Neural progenitor cell (in vitro differentiated cells): ENCODE results near the gene ARR3. TPM values are rescaled to one million over a fixed set of nuclear protein-coding genes. Genes with fewer than 3 reads are reported as not detected.
"Not testable (repeated sequence)": the region's sequence is repeated elsewhere in the genome, so short reads cannot be mapped to it uniquely, and the experiment has no call there.

Experiments used
- DNase-seq: peaks from one replicate; pipeline ENCODE4 v3.0.0-alpha.2; 2016; ENCODE audit warnings: low spot score
- H2AFZ ChIP-seq: fragments of 200-600 bp; sonication (generic); replicated peaks from 2 replicates; pipeline ENCODE4 v1.6.1; 2016; ENCODE audit warnings: antibody characterized with exemption
- H3F3A ChIP-seq: fragments of 200-600 bp; sonication (generic); 2 replicates; pipeline ENCODE4 v1.6.1; 2016; ENCODE audit warnings: antibody characterized with exemption, low read depth
- H3K27ac ChIP-seq: fragments of 200-600 bp; sonication (generic); 2 replicates; pipeline ENCODE4 v1.5.1; 2016; ENCODE audit warnings: mild to moderate bottlenecking
- H3K27me3 ChIP-seq: fragments of 200-600 bp; sonication (generic); 2 replicates; pipeline ENCODE4 v1.6.1; 2016; ENCODE audit warnings: mild to moderate bottlenecking, moderate library complexity
- H3K36me3 ChIP-seq: fragments of 200-600 bp; sonication (generic); 2 replicates; pipeline ENCODE4 v1.5.1; 2016
- H3K4me1 ChIP-seq: fragments of 200-600 bp; sonication (generic); 2 replicates; pipeline ENCODE4 v1.6.1; 2016; ENCODE audit warnings: mixed run types
- H3K4me2 ChIP-seq: fragments of 200-600 bp; sonication (generic); 2 replicates; pipeline ENCODE4 v1.6.1; 2016
- H3K4me3 ChIP-seq: fragments of 200-600 bp; sonication (generic); 2 replicates; pipeline ENCODE4 v1.5.1; 2016
- H3K79me2 ChIP-seq: fragments of 200-600 bp; sonication (generic); 2 replicates; pipeline ENCODE4 v1.6.1; 2016; ENCODE audit warnings: low read depth
- H3K9ac ChIP-seq: fragments of 200-600 bp; sonication (generic); 2 replicates; pipeline ENCODE4 v1.6.1; 2016
- H3K9me3 ChIP-seq: fragments of 200-600 bp; sonication (generic); 2 replicates; pipeline ENCODE4 v1.5.1; 2016; ENCODE audit warnings: low read depth
- H4K20me1 ChIP-seq: fragments of 200-600 bp; sonication (generic); 2 replicates; pipeline ENCODE4 v1.6.1; 2016; ENCODE audit warnings: low read depth
- H3K27ac Mint-ChIP-seq: 3 replicates; pipeline ENCODE4 v1.8.0; 2021; ENCODE audit warnings: mixed read lengths
- H3K27me3 Mint-ChIP-seq: 2 replicates; pipeline ENCODE4 v1.8.0; 2022; ENCODE audit warnings: low read depth, mild to moderate bottlenecking, inconsistent platforms, moderate library complexity, mixed read lengths; ENCODE audit not compliant: insufficient read depth
- H3K36me3 Mint-ChIP-seq: 3 replicates; pipeline ENCODE4 v1.8.0; 2021; ENCODE audit warnings: mixed read lengths
- H3K4me1 Mint-ChIP-seq: 3 replicates; pipeline ENCODE4 v1.8.0; 2021; ENCODE audit warnings: mixed read lengths
- H3K4me3 Mint-ChIP-seq: 3 replicates; pipeline ENCODE4 v1.8.0; 2021; ENCODE audit warnings: mild to moderate bottlenecking, moderate library complexity, mixed read lengths
- H3K9me3 Mint-ChIP-seq: 3 replicates; pipeline ENCODE4 v1.8.0; 2020; ENCODE audit warnings: mixed read lengths
- CTCF ChIP-seq: fragments of 200-600 bp; sonication (generic); IDR thresholded peaks from 2 replicates; pipeline ENCODE4 v1.5.1; 2017; ENCODE audit warnings: antibody characterized with exemption, mild to moderate bottlenecking
- EZH2 ChIP-seq: fragments of 200-600 bp; sonication (generic); IDR thresholded peaks from 2 replicates; pipeline ENCODE4 v1.6.1; 2017; ENCODE audit warnings: antibody characterized with exemption, mild to moderate bottlenecking, moderate library complexity
- EZH2phosphoT487 ChIP-seq: fragments of 200-600 bp; sonication (generic); IDR thresholded peaks from 2 replicates; pipeline ENCODE4 v1.6.1; 2017; ENCODE audit warnings: antibody characterized with exemption
- total RNA-seq: library from RNA; depleted of rRNA; stranded (reverse); fragments of >200 nt; gene quantifications from 2 replicates; pipeline ENCODE4 v1.2.3, GENCODE V29; 2015; ENCODE audit warnings: low replicate concordance

Gene ARR3
- total RNA-seq, 1 donor from 2014 or later = not detected

DNA sequence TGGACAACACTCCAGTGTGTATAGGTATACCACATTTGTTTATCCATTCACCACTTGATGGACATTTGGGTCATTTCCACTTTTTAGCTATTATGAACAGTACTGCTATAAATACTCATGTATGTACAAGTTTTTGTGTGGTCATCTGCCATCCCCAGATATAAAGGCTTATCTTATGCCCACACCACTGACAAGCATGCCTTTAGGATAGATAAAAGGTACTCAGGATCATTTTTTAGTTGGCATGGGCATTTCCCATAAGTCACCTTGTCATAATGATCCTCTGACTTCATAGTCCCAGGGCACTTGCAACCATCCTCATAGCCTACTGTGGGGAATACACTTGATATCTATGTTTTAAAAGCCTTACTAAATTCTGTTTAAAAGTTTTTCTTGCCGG is 27.4 kb upstream of the ARR3 start:
- no peaks in the 10 kb centered on the region for H3K27me3 ChIP-seq
- peaks cover 4% of the 10 kb centered on the region for H3K9me3 Mint-ChIP-seq
- no peaks in the 10 kb centered on the region for H3K9me3 ChIP-seq
- DNase-seq = no peak
- H3K36me3 Mint-ChIP-seq = no peaks in the 10 kb centered on the region
- no peak overlapping the region for H3K4me3 ChIP-seq
- no peak overlapping the region for H3K27ac ChIP-seq
- H2AFZ ChIP-seq = no peak overlapping the region
- peaks cover 6% of the 10 kb centered on the region for H3K27me3 Mint-ChIP-seq
- H3K4me2 ChIP-seq = no peak overlapping the region
- no peaks in the 10 kb centered on the region for H3K4me1 Mint-ChIP-seq
- TF ChIP-seq EZH2 (no peak), EZH2phosphoT487 (no peak), CTCF (no peak)
- no peak overlapping the region for H3K27ac Mint-ChIP-seq
- no peaks in the 10 kb centered on the region for H4K20me1 ChIP-seq
- H3K79me2 ChIP-seq = no peaks in the 10 kb centered on the region
- no peaks in the 10 kb centered on the region for H3F3A ChIP-seq
- no peak overlapping the region for H3K9ac ChIP-seq
- no peaks in the 10 kb centered on the region for H3K4me1 ChIP-seq
- no peaks in the 10 kb centered on the region for H3K36me3 ChIP-seq
- no peak overlapping the region for H3K4me3 Mint-ChIP-seq

GRCh38 chrX:70241501-70241900 is 26.6 kb upstream of the ARR3 start:
- Histone ChIP-seq H3K9me3 (no peaks in the 10 kb centered on the region), H3K79me2 (no peaks in the 10 kb centered on the region), H3F3A (no peaks in the 10 kb centered on the region), H3K4me1 (no peaks in the 10 kb centered on the region), H3K4me2 (no peak overlapping the region), H3K27me3 (no peaks in the 10 kb centered on the region), H3K4me3 (no peak overlapping the region), H3K9ac (no peak overlapping the region), H4K20me1 (no peaks in the 10 kb centered on the region), H3K36me3 (no peaks in the 10 kb centered on the region), H2AFZ (no peak overlapping the region), H3K27ac (no peak overlapping the region)
- Mint-ChIP-seq H3K4me3 (no peak overlapping the region), H3K36me3 (no peaks in the 10 kb centered on the region), H3K27ac (no peak overlapping the region), H3K27me3 (peaks cover 6% of the 10 kb centered on the region), H3K9me3 (peaks cover 4% of the 10 kb centered on the region), H3K4me1 (no peaks in the 10 kb centered on the region)
- no peak for DNase-seq
- TF ChIP-seq EZH2 = no peak
- no peak for TF ChIP-seq EZH2phosphoT487
- no peak for TF ChIP-seq CTCF

DNA sequence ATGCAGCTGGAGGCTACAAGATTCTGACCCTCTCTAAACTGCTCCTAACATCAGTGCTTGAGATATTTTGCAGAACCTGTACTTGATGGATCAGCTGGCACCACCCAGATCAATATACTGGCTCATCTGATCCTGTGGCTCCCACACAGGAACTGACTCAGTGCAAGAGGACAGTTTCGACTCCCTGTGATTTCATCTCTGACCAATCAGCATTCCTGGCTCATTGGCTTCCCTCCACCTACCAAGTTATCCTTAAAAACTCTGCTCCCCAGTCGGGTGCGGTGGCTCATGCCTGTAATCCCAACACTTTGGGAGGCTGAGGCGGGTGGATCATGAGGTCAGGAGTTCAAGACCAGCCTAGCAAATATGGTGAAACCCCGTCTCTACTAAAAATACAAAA is 24.5 kb upstream of the ARR3 start:
- H3F3A ChIP-seq, H3K27ac Mint-ChIP-seq, H3K36me3 ChIP-seq, H3K4me3 ChIP-seq, DNase-seq, H3K27me3 ChIP-seq, H3K36me3 Mint-ChIP-seq, H3K4me2 ChIP-seq, H2AFZ ChIP-seq, H3K4me1 ChIP-seq, H3K27ac ChIP-seq, H3K4me1 Mint-ChIP-seq, H3K9ac ChIP-seq, H3K9me3 ChIP-seq, H3K4me3 Mint-ChIP-seq, H3K79me2 ChIP-seq, H3K27me3 Mint-ChIP-seq, H3K9me3 Mint-ChIP-seq, H4K20me1 ChIP-seq: not testable (repeated sequence)

- Mint-ChIP-seq H3K9me3 (no peaks in the 10 kb centered on the region), H3K27ac (no peak overlapping the region), H3K4me1 (no peaks in the 10 kb centered on the region), H3K27me3 (no peaks in the 10 kb centered on the region), H3K4me3 (no peak overlapping the region), H3K36me3 (no peaks in the 10 kb centered on the region)
- Histone ChIP-seq H3K36me3 (no peaks in the 10 kb centered on the region), H3F3A (no peaks in the 10 kb centered on the region), H2AFZ (no peak overlapping the region), H3K9me3 (peaks cover 2% of the 10 kb centered on the region), H3K4me2 (no peak overlapping the region), H3K27me3 (no peaks in the 10 kb centered on the region), H3K4me3 (no peak overlapping the region), H3K9ac (no peak overlapping the region), H3K4me1 (no peaks in the 10 kb centered on the region), H3K79me2 (no peaks in the 10 kb centered on the region), H3K27ac (no peak overlapping the region), H4K20me1 (no peaks in the 10 kb centered on the region)
- TF ChIP-seq EZH2phosphoT487 (no peak), CTCF (no peak), EZH2 (no peak)
- DNase-seq = no peak
Measured at GRCh38 chrX:70244881-70245280, 23.3 kb upstream of the ARR3 start.
